K562 (cell line): ENCODE measurements around the gene LMOD1. TPM values are rescaled to one million over a fixed set of nuclear protein-coding genes. Genes with fewer than 3 reads are reported as not detected.

Experiments
- ARID4B ChIP-seq: sonication (generic); formaldehyde crosslinking; IDR thresholded peaks from 2 replicates; pipeline ENCODE4 v1.8.0; 2022; ENCODE audit warnings: mild to moderate bottlenecking, missing genetic modification reagents
- HNRNPL ChIP-seq: fragments of 200-400 bp; formaldehyde crosslinking; IDR thresholded peaks from 2 replicates; pipeline ENCODE4 v1.6.1; 2017; ENCODE audit warnings: low read depth, mild to moderate bottlenecking, low read length
- PCBP2 ChIP-seq: fragments of 200-400 bp; formaldehyde crosslinking; IDR thresholded peaks from 2 replicates; pipeline ENCODE4 v1.6.1; 2018; ENCODE audit warnings: low read length, low read depth, mild to moderate bottlenecking, moderate library complexity; ENCODE audit not compliant: poor library complexity, severe bottlenecking
- PRMT5 ChIP-seq: sonication (generic); formaldehyde crosslinking; IDR thresholded peaks from 2 replicates; pipeline ENCODE4 v1.5.0; 2020; ENCODE audit warnings: missing genetic modification reagents
- RBFOX2 ChIP-seq: fragments of 200-400 bp; formaldehyde crosslinking; IDR thresholded peaks from 2 replicates; pipeline ENCODE4 v1.6.1; 2017; ENCODE audit warnings: low read depth, mild to moderate bottlenecking, low read length, moderate library complexity
- ZC3H11A ChIP-seq: IDR thresholded peaks from 2 replicates; pipeline ENCODE4 v1.6.1; 2012; ENCODE audit warnings: low read depth, low read length, improper control_type of control experiment
- ZMIZ1 ChIP-seq, 2 experiments: fragments of 150-350 bp in 1 of 2; IDR thresholded peaks; 2 replicates each; pipeline ENCODE4 v1.6.1; 2012 to 2016; ENCODE audit warnings: low read depth in 2 of 2, low read length in 2 of 2, mild to moderate bottlenecking in 1 of 2, moderate library complexity in 1 of 2
- ZNF449 ChIP-seq: fragments of 250-450 bp; sonication (Bioruptor Pico); IDR thresholded peaks from 2 replicates; pipeline ENCODE4 v1.8.0; 2022; ENCODE audit warnings: moderate library complexity, mild to moderate bottlenecking, inconsistent platforms
- ZNF589 ChIP-seq: fragments of 200-800 bp; sonication (Bioruptor generic); IDR thresholded peaks from 2 replicates; pipeline ENCODE4 v1.6.1; 2016; ENCODE audit warnings: low read depth, missing genetic modification characterization, missing compliant biosample characterization
- polyA plus RNA-seq, 8 experiments: library from polyadenylated mRNA; depleted of rRNA in 4 of 8; stranded (reverse) in 5 of 8; unstranded in 3 of 8; fragments of >200 nt; fragmentation: Nextera tagmentation in 2 of 8; fragmentation: Illumina TruSeq in 1 of 8; extraction: Ambion mirVana in 2 of 8; extraction: Trizol in 1 of 8; gene quantifications; 2 replicates each; pipeline versions ENCODE4 v1.2.1 to v1.2.3, GENCODE V29; 2011 to 2014; ENCODE audit warnings: inconsistent platforms in 1 of 8, missing spikeins in 1 of 8
- total RNA-seq, 7 experiments: library from RNA; depleted of rRNA in 6 of 7; stranded (reverse); fragments of >200 nt in 6 of 7; fragmentation: Illumina TruSeq in 2 of 7; extraction: Trizol in 2 of 7; gene quantifications; 2 replicates each; pipeline versions ENCODE4 v1.2.1 to v1.2.3, GENCODE V29; 2011 to 2021; ENCODE audit warnings: low replicate concordance in 1 of 7
- TF ChIP-seq, protein P1 (sequence below): fragments of 250-450 bp; sonication (Bioruptor Pico); IDR thresholded peaks from 2 replicates; pipeline ENCODE4 v1.4.0; 2020

Gene LMOD1
- total and polyA plus RNA-seq, 9 of the 15 experiments (the other 6 are each of a cell fraction or from before 2014, with no cell fraction given), result 0.03 to 0.54 (median 0.38) TPM; not detected in 1

DNA sequence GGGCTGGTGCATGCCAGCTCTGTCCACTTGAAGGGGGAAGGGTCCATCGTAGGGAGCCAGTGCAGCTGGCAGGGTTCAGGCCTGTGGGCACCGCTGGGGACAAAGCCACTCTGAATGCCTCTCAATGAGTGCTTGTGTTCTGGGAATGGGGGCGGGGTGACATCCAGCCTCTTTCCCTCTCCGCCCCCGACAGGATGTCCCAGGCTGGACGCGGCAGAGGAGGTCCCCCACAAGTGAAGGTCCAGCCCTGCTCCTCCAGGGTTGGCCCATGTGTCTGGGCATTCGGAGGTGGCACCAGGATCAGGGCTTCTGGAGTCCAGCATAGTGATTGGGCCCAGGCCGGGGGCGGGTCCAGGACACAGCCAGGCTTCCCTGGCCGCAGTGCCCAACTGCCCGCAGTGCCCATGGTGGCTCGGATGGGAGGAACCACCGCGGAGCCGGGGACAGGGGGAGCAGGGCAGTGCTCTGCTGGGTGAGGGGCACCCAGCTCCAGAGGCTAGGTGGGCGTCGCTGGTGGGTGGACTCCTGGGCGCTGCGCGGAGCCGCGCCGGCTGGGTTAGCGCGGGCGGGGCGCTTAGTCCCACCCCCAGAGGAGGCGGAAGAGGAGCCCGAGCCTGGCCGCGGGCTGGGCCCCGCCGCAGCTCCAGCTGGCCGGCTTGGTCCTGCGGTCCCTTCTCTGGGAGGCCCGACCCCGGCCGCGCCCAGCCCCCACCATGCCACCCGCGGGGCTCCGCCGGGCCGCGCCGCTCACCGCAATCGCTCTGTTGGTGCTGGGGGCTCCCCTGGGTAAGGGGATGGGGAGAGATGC, 57.9 kb downstream of the LMOD1 start, which contains the start of gene SHISA4 (continued):
- TF ChIP-seq, protein P1, sequence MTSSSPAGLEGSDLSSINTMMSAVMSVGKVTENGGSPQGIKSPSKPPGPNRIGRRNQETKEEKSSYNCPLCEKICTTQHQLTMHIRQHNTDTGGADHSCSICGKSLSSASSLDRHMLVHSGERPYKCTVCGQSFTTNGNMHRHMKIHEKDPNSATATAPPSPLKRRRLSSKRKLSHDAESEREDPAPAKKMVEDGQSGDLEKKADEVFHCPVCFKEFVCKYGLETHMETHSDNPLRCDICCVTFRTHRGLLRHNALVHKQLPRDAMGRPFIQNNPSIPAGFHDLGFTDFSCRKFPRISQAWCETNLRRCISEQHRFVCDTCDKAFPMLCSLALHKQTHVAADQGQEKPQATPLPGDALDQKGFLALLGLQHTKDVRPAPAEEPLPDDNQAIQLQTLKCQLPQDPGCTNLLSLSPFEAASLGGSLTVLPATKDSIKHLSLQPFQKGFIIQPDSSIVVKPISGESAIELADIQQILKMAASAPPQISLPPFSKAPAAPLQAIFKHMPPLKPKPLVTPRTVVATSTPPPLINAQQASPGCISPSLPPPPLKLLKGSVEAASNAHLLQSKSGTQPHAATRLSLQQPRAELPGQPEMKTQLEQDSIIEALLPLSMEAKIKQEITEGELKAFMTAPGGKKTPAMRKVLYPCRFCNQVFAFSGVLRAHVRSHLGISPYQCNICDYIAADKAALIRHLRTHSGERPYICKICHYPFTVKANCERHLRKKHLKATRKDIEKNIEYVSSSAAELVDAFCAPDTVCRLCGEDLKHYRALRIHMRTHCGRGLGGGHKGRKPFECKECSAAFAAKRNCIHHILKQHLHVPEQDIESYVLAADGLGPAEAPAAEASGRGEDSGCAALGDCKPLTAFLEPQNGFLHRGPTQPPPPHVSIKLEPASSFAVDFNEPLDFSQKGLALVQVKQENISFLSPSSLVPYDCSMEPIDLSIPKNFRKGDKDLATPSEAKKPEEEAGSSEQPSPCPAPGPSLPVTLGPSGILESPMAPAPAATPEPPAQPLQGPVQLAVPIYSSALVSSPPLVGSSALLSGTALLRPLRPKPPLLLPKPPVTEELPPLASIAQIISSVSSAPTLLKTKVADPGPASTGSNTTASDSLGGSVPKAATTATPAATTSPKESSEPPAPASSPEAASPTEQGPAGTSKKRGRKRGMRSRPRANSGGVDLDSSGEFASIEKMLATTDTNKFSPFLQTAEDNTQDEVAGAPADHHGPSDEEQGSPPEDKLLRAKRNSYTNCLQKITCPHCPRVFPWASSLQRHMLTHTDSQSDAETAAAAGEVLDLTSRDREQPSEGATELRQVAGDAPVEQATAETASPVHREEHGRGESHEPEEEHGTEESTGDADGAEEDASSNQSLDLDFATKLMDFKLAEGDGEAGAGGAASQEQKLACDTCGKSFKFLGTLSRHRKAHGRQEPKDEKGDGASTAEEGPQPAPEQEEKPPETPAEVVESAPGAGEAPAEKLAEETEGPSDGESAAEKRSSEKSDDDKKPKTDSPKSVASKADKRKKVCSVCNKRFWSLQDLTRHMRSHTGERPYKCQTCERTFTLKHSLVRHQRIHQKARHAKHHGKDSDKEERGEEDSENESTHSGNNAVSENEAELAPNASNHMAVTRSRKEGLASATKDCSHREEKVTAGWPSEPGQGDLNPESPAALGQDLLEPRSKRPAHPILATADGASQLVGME (CRISPR knock-in tag), result 0 out of 2 replicates have a peak, but pooled peaks have one; percentile 34
- TF ChIP-seq RBFOX2 (peak; percentile 28; the same call in 1 of the 2 replicates), PCBP2 (no peak), HNRNPL (peak; percentile 74; the same call in 1 of the 2 replicates), ZMIZ1 (IDR thresholded peaks at IDR 0.05; ENCODE audit: low read depth in 2 of 2, low read length in 2 of 2) (no peak), ZNF449 (CRISPR knock-in tag) (no peak), ZC3H11A (no peak), ZNF589 (no peak), PRMT5 (CRISPR knock-in tag) (peak; percentile 59; the same call in 1 of the 2 replicates), ARID4B (no peak)
